NB4 (cell line): ENCODE results near the gene POLRMT.

Experiments used
- CTCF ChIP-seq: IDR thresholded peaks from one replicate; pipeline ENCODE4 v1.5.1; 2012; ENCODE audit warnings: low read depth, low read length
- MYC ChIP-seq: IDR thresholded peaks from 2 replicates; pipeline ENCODE4 v1.6.1; 2011; ENCODE audit warnings: low read depth, low read length
- POLR2A ChIP-seq: IDR thresholded peaks from 2 replicates; pipeline ENCODE4 v1.6.1; 2011; ENCODE audit warnings: mild to moderate bottlenecking; ENCODE audit not compliant: insufficient read length; ENCODE audit errors: extremely low read depth

GRCh38 chr19:590396-590745 is 43.0 kb downstream of the POLRMT start:
- TF ChIP-seq CTCF, result no peak
- TF ChIP-seq MYC, result no peak
- no peak for TF ChIP-seq POLR2A
